ENCODE data around the gene PACS2.
"Not testable (repeated sequence)": the region's sequence is repeated elsewhere in the genome, so short reads cannot be mapped to it uniquely, and the experiment has no call there.

Gene PACS2

GRCh38 chr14:105316577-105316941 lies 2.0 kb downstream of the PACS2 start:
- no peak for DNase-seq

GRCh38 chr14:105316968-105317510 lies 2.5 kb downstream of the PACS2 start:
- no peak for DNase-seq

DNA sequence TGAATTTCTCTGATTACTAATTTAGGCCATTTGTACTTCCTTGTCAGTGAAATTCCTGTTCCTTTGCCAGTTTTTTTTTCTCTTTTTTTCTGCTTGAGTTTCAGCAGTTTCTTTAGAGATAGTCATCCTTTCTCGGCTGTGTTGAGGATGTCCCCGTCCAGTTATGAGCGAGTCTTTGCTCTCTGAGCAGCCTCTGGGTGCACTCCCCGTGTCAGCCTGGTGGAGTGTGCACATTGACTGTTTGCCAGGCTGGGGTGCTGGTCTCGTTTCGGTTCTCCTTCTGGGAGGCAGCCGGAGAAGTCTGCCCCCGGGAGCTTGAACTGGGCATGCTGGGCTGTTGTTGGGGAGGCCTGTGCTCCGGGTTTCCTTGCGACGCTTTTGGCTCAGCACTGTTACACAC lies 3.0 kb downstream of the PACS2 start:
- DNase-seq: no peak

GRCh38 chr14:105322791-105323556 lies 8.4 kb downstream of the PACS2 start:
- no peak for DNase-seq

DNA sequence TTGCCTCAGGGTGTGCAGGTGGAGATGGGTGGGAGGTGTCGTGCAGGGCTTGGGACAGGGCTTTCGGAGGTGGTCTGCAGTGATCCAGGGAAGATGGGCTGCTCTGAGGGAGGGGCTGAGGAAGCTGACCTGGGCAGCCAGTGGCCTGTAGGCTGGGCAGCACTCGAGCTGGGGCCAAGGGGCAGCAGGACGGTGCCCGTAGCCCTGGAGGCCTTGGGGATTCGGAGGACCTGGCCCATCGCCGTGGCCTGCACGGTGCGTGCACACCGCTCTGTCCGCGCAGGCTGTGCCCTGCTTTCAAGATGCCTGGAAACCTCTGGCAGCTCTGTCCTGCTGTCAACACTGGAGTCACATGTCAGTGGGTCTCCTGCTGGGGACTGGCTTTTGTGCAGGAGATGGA lies 9.1 kb downstream of the PACS2 start:
- DNase-seq: no peak

DNA sequence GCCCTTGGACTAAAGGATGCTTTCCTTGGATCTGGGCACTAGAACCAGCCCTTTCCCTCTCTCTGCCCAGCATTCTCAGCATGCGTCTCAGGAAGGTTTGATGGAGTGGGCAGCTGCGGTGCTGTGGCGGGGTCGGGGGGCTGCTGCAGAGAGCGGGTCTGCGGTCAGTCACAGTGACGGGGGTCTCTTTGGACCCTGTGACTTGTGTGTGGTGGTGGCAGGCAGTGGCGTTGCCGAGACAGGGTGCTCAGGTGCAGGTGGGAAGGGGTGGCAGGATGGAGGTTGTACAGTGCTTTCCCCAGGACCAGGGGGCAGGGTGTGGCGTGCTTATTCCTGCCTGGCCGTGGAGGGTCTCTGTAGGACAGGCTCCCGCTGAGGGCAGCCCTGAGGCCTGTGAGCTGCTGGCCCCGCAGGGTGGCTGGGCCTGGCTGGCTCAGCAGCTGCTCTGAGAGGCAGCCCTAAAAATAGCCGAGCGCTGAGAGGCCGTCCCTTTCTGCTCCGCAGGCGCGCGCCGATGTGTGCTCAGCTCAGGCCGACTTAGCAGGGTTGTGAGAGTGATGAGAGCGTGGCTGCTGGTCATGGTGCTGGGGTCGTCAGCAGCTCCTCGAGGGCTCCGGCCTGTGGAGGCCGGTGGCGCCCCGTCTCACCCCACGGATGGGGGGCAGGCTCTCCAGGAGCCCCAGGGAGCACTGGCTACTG lies 9.7 kb downstream of the PACS2 start:
- no peak for DNase-seq

DNA sequence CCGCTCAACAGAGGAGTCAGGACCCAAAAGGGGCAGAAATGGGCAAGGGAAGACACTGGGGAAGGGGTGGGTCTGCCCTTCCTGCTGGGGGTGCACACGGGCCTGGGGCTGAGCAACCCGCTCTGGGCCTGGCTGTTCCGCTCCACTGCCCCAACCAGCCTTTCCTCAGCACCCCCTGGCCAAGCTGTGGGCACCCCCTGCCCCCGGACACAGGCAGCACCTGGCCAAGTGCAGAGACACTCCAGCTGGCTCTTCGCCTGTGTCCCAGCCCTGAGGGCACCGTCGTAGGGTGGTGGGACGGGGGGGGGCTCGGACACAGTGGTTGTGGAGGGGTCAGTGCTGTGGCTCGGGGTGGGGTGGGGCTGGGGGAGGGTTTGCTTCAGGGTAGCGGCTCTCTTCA lies 10.3 kb downstream of the PACS2 start:
- no peak for DNase-seq

DNA sequence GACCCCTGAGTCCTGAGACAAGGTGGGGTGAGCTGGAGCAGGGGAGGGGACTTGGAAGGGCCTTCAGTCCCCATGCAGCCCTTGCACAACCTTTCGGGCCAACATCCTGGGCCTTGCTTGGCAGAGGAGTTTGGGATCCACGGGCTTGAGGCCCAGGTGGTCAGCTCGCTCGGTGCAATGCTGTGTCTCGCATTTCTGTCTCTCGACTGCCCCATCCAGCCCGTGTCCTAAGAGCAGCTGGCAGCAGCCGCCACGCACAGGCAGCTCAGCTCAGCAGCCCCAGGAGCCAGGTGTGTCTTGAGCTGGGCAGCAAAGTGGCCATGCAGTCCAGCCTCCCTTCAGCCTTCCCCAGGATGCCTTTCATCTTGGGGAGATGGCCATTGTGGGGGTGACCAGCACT lies 10.8 kb downstream of the PACS2 start:
- DNase-seq: no peak

DNA sequence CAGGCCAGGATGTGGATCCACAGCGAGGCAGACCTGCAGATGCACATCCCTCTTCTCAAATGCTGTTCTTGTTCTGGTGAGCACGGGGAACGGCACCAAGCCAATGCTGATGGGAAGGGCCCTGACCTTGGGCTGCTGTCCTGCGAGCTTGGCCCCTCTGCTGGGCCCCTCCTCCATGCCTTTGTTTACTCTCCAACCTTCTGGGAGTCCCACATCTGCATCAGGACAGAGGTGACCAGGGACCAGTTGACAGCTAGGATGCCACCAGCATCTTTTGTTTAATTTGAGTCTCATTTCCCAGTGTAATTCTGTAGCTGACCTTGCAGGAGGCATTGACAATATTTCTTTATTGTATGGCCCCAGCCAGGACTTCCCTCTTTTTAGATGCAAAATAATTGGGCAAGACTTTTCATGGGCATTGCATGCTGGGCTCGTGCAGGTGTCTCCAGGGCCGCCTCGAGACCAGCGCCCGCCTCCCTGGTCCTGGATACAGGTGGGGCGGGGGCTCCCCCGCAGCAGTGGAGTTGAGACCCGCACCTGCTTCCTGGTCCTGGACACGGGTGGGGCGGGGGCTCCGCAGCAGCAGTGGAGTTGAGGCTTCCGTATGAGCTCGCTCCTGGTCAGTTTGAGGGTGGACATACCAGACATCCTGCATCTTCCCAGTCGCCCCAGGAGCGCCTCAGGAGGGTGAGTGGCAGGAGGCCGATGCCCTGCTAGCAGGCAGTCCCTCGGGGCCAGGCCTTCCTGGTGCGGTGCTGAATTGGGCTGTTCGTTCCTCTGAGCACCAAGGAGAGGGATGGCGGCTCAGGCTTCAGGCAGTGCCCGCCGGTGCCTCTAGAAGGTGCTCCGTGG lies 11.4 kb downstream of the PACS2 start:
- no peak for DNase-seq

GRCh38 chr14:105326568-105326867 lies 12.0 kb downstream of the PACS2 start:
- DNase-seq: no peak

GRCh38 chr14:105326891-105327694 lies 12.5 kb downstream of the PACS2 start:
- DNase-seq: no peak

- DNase-seq: not testable (repeated sequence)
These were observed 13.1 kb downstream of the PACS2 start for GRCh38 chr14:105327695-105328045.

GRCh38 chr14:105328070-105328677 lies 13.6 kb downstream of the PACS2 start:
- no peak for DNase-seq

DNA sequence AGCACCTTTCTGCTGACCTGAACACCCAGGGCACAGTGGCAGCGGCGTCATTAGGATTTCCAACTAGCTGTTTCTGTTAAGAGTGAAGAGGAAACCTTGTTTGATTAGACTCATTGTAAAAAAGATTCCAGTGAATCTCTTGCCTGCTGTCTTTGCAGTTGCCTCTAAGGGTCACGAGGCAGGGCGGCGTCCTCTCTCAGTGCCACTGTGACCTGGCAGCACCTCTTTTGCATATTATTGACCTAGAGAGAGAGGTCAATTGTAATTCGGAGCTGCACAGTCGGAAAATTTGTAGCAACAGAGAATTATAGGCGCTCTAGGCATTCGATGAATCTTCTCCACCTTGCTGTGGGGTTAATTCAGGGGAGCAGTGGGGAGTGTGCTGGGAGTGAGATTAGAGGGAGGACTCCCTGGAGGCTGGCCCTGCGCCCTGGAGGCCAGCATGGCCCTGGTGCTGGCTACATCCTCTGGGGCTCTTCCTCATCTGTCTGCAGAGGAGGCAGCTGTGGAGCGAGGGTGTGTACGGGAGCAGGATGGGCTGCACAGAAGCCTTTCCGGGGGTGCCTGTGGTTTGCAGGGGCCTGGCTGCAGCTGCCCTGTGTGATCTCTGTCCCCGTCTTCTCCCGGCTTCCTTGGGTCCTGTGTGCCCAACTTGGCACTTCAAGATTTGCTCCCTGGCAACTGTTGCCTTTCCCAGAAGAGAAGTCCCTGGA lies 14.3 kb downstream of the PACS2 start:
- DNase-seq: no peak

DNA sequence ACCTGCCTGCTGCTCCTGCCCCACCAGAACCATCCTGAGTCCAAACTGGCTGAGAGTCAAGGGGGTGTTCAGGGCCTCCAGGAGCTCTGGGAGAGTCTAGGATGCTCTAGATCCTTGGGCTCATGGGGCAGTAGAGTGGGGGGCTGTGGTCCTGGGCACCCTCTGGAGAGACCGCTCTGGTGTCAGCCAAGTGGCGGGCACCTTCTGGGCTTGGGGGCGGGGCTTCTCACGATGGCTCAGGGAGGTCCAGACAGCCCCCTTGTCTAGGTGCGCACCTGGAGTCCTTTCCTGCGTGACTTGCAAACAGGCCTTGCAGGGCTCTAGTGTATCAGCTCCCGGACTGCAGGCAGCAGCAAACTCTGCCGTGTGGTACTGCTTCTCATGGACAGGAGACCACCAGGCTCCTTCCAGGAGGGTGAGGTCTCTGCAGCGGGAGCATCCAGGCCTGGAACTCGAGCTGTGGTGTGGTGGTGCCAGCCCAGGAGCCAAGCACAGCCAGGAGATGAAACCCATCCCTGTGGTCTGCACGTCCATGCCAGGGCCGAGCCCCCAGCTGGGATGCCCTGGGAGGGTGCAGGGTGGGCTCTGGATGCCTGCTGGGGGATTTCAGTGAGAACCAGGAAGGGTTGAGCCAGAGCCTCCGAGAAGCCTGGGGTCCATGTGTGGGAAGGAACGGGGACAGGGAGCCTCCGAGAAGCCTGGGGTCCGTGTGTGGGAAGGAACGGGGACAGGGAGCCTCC lies 15.0 kb downstream of the PACS2 start:
- no peak for DNase-seq

DNA sequence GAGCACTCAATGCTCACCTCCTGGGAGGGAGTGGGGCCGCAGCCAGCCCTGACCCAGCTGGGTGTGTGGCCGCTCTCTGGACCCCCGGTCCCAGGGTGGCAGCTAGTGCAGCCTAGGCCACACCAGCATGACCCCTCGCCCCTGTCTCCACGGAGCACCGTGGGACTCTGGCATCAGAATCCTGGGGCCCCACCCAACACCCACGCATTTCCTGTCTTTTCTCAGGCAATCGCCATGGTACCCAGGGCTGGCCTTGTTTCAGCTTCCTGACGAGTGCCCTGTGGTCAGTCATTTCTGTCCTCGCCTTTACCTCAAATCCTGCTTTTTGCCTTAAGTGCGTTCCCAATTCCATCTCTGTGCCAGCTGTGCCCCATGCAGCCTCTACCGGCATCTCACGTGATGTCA lies 15.9 kb downstream of the PACS2 start:
- no peak for DNase-seq

DNA sequence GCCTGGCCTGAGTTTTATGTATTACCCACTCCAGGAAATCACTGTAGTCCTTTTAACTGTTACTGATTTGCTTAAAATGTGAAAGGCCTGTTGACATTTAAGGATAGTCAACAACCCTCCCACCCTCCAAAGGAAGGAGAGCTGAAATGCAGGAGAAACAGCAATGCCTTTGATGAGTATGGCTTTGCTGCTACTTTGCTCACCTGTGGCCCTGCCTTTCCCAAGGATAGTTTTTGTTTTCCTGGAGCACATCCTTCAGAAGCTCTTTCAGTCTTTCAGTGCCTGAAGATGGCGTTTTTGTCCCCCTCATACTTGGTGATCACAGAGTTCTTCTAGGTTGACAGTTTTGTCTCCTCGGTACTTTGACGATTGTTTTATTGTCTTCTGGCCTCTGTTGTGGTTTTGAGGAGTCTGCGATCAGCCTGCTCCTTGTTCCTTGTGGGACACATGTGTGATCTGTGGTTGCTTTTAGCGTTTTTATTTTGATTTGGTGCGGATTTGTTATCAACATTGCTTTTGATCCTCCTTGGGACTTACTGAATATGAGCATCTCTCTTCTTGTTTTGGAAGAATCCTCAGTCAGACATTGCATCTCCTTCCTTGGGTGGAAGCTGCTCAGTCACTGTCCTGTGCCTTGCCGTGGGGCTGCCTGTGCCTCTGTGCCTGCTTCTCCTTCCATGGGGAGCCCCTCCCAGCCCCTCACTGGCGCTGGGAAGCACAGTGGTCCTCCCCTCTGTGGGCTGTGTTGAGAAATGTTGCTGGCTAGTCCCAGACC lies 17.2 kb downstream of the PACS2 start:
- DNase-seq: no peak

GRCh38 chr14:105332350-105332874 lies 17.9 kb downstream of the PACS2 start:
- DNase-seq: no peak

- no peak for DNase-seq
These were observed 18.5 kb downstream of the PACS2 start for GRCh38 chr14:105333020-105333490.

All from DMS 273 treated with DMSO at 0.1 percent for 48 hours (cell line).